ENCODE measurements around the gene KIF21B.
A peak's percentile ranks its signal among the peaks of the same experiment; 100 is the strongest.
"Not testable (repeated sequence)": the region's sequence is repeated elsewhere in the genome, so short reads cannot be mapped to it uniquely, and the experiment has no call there.

KIF21B gene

GRCh38 chr1:200972985-200973742 is 50.4 kb downstream of the KIF21B start:
- DNase-seq (ENCODE audit: low spot score): no peak

DNA sequence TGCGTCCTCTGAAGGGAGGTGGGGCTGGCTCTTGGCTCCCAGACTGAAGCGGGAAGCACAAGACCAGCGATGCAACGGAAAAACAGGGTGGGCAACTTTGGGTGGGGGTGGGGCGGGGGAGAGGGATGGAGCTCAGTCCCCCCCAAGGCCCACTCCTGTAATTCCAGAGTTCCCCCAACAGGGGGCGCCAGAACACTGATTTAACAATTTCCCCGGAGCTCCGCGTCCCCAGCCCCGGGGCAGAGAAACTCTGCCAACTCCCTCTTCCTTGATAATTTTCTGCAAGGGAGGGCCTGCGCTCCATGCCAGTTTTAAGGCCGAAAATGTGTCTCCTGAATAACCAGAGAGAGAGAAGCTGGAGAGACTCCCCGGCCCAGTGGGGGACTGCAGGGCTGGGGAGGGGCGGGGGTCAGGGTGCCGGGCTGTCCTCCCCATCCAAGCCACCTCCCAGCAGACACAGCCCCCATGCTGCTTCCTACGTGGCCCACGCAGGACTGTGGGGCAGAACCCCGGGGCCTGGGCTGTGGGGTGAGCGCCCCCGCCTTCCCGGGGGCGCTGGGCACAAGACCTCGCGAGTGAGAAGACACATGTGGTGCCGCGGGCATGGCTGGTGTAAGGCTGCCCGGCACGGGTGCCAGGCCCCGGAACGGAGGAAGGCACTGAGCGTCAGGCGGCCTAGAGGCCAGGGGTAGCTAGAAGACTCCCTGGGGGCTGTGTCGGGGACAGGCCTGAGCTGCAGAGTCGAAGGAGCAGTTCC is 51.4 kb downstream of the KIF21B start:
- DNase-seq (ENCODE audit: low spot score): peak; percentile 35

DNA sequence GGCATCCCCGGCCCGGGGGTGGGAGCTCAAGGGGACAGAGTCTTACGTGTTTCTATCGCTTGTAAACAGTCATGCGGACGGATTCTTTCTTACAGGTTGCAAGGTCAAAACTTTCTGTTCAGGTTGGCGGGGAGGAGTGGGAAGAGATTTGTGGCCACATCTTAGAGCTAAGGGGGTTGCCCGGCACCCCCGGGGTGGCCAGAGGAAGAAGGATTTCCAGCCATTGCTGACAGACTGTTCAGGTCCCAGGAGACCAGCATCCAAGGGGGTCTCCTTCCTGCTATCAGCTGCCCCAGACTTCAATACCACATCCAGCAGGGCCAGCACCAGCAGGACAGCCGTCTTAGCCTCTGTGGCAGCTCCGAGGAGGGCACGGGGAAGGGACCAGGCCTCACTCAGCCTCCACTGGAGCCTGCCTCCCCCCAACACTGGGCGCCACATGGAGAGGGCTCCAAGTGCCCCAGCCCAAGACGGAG is 52.0 kb downstream of the KIF21B start:
- no peak for DNase-seq (ENCODE audit: low spot score)

DNA sequence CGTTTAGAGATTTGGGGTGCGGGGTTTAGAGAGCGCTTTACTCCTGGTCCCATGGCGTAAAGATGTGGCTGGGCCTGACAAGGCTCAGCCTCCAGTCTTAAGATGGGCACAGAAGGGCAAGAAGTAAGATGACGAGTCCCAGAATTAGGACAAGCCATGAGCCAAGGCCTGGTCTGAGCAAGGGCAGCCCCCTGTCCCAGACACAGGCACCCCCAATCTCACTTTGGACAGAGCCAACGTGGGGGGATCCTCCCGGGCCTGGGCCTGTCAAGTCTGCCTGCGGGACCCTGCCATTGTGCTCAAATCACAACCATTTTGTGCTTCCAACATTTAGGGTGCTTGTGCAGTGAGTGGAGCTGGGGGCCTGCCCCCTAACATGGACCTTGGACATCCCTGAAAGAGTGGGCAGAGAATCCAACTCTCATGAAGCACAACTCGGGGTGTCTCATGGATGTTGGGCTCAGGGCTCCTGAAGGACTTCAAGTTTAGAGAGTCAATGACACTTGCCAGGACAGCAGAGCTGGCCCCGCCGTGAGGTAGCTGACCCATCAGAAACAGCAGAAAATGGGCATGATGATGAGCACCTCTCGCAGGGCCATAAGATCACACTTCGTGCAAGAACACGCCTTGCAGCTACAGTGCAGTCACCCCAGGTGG is 52.6 kb downstream of the KIF21B start:
- no peak for DNase-seq (ENCODE audit: low spot score)

GRCh38 chr1:200969726-200970561 is 53.6 kb downstream of the KIF21B start:
- no peak for DNase-seq (ENCODE audit: low spot score)

- DNase-seq (ENCODE audit: low spot score): no peak
Observed at GRCh38 chr1:200968469-200969410, 54.8 kb downstream of the KIF21B start.

GRCh38 chr1:200967693-200968468 is 55.6 kb downstream of the KIF21B start:
- DNase-seq (ENCODE audit: low spot score): no peak

DNA sequence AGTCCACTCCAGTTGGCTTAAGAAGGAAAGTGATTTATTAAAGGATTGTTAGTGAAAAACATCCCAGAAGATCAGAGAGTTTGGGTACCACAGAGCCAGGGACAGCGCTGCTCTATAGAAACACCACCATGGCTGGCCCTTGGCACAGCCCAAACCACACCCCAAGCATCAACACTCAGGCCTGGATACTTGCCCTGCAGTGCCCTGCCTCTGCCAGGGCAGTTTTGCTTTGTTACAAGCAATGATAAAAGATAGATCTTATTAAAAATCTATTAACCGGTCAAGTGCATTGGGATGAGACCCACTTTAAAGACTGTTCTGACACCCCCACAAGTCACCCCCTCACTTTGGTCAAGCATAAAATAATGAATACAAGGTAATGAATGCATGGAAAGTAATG is 56.6 kb downstream of the KIF21B start:
- no peak for DNase-seq (ENCODE audit: low spot score)

GRCh38 chr1:200965111-200965805 is 58.3 kb downstream of the KIF21B start:
- no peak for DNase-seq (ENCODE audit: low spot score)

DNA sequence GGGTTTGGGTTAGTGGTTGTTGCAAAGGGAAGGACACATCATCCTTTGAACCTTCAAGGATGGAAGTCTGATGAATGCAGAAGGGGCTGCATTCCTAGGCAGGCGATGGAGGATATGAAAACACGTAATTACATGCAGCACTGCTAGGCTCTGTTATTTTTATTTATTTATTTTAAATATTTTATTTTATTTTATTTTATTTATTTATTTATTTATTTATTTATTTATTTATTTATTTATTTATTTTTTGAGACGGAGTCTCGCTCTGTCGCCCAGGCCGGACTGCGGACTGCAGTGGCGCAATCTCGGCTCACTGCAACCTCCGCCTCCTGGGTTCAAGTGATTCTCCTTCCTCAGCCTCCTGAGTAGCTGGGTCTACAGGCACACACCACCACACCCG is 59.6 kb downstream of the KIF21B start:
- not testable (repeated sequence) for DNase-seq (ENCODE audit: low spot score)

GRCh38 chr1:200963076-200963475 is 60.4 kb downstream of the KIF21B start:
- no peak for DNase-seq (ENCODE audit: low spot score)

- DNase-seq (ENCODE audit: low spot score): peak; percentile 62
Observed at GRCh38 chr1:200962631-200963030, 60.9 kb downstream of the KIF21B start.

- not testable (repeated sequence) for DNase-seq (ENCODE audit: low spot score)
Observed at GRCh38 chr1:200962151-200962550, 61.4 kb downstream of the KIF21B start.

DNA sequence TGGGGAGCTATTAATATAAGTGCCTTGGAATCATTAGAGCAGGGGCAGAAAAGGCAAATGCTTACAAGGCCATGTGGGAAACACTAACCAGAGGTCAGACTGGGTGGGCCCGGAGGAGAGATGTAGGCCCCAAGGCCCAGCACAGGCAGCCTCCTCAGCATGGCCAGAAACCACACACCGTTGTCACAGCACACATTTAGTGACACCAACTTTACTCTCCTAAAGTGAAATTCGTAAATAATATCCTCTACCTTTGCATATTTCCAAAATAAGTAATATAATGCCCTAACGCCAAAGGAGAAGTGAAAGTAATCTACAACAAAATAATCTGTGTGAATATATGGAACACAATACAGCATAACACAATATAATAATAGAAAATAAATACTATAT is 62.6 kb downstream of the KIF21B start:
- no peak for DNase-seq (ENCODE audit: low spot score)

- DNase-seq (ENCODE audit: low spot score): no peak
Observed at GRCh38 chr1:200960236-200960947, 63.1 kb downstream of the KIF21B start.

DNA sequence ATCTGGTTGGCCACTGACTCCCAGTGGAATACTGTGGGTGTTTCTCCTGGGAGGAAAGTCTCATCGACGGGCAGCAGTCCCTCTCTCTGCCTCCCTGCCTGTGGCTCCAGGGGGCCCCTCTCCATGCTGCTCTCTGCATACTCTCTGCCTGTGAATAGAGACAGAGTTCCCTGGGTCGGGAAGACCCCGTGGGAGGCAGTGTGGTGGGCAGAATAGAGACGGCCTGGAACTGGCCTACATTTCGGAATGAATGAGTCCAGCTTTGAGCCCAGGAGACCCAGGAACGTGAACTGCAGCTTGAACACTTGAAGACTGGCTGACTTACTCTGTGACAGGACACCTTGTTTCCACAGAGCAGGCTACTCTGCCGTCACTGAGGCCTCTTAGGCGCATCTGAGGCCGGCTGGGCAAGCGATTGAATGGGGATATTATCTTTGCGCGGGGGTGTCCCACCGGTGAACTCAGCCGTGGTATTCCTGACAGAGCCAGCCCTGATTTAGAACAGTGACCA is 64.0 kb downstream of the KIF21B start:
- no peak for DNase-seq (ENCODE audit: low spot score)

- no peak for DNase-seq (ENCODE audit: low spot score)
Observed at GRCh38 chr1:200958597-200958996, 64.9 kb downstream of the KIF21B start.

DNA sequence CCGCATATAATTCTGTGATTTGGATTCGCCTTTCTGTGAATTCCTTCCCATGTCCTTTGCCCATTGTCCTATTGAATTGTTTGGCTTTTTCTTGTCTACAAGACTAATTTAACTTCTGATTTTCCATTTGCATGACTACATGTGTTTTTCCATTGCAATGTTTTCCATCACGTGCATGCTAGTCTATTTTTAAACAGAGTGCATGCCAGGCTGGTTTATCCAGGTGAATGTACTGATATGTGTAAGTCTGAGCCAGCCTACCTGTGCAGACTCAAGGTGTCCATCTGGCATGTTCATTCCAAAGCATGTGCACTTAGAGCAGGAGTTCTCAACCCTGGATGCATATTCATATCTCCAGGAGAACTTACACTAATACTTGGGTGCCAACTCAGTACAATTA is 69.1 kb downstream of the KIF21B start:
- DNase-seq (ENCODE audit: low spot score): no peak
